OCI-M2 (cell line): ENCODE measurements around the gene SIAH2.

ENCODE experiments used
- DNase-seq: peaks from one replicate; lab custom pipeline; 2025; ENCODE audit not compliant: unreplicated experiment; lab: John Stamatoyannopoulos, UW

Gene SIAH2

DNA sequence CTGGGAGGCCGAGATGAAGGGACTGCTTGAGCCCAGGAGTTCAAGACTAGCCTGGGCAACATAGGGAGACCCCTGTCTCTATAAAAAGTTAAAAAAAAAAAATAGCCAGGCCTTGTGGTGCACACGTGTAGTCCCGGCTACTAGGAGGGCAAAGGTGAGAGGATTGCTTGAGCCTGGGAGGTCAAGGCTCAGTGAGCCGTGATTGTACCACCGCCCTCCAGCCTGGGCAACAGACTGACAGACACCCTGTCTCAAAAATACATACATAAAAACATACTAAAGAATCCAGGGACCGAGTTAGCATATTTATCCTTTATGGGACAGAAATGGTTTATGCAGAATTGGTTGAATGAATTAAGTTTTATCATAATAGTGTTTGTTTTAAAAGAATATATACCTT lies 13.7 kb downstream of the SIAH2 start:
- no peak for DNase-seq

DNA sequence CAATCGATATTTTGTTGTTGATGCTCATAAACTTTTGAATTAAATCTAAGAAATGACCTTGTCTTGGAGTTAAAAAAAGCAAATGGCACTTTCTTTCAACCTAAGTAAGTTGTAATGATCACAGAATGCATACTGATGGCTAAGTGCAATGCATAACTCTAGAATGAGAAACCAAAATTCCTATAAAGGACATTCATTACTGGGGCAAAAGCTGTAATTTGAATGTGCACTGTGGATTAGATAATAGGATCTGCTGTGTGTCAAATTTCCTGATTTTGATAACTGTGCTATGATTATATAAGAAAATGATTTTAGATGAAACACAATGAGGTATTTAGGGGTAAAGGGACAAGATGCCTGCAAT lies 14.3 kb downstream of the SIAH2 start:
- no peak for DNase-seq

GRCh38 chr3:150747886-150748683 lies 14.9 kb downstream of the SIAH2 start:
- DNase-seq = no peak

DNA sequence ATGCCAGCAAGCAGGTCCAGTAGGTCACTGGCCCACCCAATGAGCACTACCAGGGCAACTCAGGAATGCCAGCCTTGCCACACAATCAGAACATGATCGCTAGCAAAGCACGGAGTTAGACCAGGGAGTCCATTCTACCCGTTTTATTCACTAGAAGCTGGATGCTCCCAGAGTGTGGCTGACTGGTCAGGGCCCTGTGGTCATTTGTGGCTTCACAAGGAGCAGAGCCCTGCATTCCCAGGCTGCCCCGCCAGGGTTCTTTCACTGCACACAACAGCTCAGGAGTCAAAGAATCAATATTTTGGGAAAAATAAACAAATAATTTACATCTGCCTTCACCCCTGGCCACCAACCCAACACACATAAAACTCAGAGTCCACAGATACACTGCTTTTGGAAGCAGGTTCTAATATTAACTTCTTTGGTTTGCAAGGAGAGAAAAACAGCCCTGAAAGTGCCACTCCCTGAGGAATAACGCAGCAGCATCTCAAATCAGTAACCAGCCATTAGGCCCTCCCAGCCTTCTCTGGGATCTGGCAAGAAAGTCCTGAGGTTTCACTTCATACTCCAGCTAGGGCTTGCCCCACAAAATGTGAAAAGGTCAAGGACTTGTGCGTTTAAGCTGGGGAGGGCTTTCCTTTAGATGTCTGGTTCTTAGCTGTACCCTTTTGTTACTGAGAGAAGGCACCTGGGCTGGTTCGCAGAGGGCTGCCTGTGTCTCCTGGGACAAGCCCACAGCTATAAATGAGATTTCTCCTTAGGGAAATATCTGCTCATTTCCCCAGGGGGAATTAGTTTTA lies 16.0 kb downstream of the SIAH2 start:
- no peak for DNase-seq

- no peak for DNase-seq
These were observed 17.1 kb downstream of the SIAH2 start for GRCh38 chr3:150745832-150746231.

- DNase-seq = no peak
These were observed 18.1 kb downstream of the SIAH2 start for GRCh38 chr3:150744919-150745211.

GRCh38 chr3:150744041-150744918 lies 18.7 kb downstream of the SIAH2 start:
- DNase-seq = no peak

DNA sequence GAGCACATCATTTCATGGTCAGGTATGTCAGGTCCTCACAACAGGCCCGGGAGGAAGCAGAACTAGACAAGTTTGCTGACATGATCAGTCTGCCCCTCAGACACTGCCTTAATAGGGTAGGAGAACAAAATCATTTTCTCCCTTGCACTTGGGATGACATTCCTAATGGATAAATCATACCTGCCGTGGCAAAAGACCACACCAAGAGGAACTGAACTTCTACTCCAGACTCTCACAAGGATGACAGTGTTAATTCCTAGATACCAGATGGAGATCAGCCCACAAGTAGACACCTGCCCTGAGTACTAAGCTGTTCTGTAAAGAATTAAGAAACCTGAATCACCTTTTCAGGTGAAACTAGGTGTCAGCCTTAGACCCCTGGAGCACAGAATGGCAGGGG lies 19.5 kb downstream of the SIAH2 start:
- no peak for DNase-seq

- DNase-seq = no peak
These were observed 20.3 kb downstream of the SIAH2 start for GRCh38 chr3:150742679-150743078.

- DNase-seq = no peak
These were observed 20.8 kb downstream of the SIAH2 start for GRCh38 chr3:150742141-150742523.

DNA sequence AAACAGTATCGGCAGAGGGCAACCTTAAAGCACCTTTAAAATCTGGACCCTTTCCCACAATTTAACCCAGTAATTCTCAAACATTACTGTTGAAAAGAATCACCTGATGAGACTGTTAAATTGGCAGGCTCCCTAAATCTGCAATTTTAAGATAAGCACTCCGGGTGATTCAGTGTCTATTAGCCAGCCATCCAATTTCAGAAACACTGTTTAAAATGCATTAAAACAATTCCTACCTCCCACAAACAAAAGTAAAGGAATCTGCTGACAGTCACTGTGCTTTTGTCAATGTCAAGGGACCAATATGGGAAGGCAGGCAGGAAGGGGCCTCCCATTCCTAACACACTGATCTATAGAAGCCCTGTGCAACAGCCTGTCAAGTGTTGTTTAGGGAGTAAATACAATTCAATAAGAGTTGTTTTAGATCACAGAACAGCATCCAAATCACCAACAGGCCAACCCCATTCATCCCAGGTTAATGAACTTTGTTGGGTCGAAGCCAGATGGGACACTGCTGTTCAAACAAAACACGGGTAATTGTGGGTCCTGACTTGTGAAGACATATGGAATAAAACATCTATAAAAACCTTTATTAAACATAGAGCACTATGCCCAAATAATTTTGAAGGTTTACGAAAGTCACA lies 21.4 kb downstream of the SIAH2 start:
- no peak for DNase-seq

DNA sequence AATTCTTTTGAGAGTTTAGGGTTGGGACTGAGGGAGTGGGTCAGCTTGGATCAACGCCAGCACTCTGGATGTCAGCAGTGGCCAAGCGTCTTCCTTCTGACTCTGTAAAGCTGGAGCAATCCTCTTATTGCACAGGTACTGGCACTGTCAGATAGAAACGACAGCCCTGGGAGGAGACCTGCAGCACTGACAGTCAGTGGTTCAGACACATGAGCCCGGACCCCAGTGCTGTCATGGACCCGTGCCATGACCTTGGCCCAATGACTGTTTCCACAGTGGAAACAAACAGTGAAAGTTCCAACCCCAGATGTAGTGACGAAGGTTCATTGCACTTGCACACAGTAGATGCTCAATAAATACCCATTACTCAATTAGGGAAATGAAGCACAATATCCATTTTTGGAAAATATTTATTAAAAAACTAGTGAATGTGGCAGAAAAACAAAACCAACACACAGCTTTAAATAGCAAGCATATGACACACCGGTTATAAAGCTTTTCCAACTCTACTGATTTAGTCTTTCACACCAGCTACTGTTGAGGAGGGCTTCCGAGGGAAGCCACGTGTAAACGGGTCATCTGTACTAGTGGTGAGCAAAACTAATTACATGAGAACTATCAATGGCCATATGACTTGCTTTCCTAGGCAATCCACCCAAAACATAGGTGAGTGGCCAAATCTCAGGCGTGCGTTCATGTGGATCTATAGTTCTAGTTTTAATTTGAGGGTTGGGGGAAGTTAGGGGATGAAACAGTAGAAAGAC lies 22.1 kb downstream of the SIAH2 start:
- no peak for DNase-seq

GRCh38 chr3:150739877-150740645 lies 22.9 kb downstream of the SIAH2 start:
- DNase-seq = no peak

DNA sequence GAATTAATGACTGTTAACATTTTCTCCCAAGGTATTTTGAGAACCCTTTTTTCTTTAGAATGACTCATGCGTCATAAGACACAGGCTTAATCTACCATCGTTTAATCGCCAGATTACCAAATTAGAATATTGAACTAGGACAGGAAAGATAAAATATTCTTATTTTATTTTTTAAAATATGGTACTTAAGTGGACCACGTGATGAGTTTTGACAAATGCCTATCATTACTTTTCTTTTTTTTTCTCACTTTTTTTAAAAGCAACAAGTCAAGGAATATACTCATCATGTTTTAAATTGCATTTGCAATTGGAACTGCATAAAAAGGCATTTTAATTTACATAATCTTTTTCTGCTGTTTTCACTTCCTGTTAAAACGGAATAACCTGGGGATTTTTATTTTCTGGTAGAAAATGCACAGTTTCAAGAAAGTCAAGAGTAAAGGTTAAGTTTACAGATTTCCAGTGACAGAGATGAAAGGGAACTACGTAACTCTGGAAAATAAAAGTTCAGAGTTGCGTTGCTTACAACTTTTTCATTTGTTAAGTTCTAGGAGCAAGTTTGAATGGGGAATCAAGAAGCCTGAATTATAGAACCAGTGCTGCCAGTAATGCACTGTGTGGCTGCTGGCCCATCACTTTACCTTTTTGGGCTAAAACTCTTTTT lies 23.6 kb downstream of the SIAH2 start:
- DNase-seq = no peak

DNA sequence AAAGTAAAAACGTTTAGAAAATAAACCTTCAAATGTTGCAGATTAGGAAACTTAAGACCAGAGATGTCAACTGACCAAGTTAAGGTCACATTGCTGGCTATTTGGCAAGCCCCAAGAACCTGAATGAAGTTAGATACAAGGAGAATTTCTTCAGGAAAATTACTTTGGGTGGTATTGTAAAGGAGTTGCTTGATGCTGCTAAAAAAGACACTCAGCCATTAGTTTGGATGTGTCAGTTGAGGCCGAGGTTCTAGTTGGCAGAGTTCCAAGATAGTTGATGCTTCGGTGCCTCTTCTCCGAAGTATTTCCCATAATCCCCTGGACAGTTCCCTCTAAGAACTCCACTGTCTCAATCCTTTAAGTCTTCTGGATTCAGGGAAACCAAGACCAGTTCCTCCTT lies 24.3 kb downstream of the SIAH2 start:
- DNase-seq = no peak

DNA sequence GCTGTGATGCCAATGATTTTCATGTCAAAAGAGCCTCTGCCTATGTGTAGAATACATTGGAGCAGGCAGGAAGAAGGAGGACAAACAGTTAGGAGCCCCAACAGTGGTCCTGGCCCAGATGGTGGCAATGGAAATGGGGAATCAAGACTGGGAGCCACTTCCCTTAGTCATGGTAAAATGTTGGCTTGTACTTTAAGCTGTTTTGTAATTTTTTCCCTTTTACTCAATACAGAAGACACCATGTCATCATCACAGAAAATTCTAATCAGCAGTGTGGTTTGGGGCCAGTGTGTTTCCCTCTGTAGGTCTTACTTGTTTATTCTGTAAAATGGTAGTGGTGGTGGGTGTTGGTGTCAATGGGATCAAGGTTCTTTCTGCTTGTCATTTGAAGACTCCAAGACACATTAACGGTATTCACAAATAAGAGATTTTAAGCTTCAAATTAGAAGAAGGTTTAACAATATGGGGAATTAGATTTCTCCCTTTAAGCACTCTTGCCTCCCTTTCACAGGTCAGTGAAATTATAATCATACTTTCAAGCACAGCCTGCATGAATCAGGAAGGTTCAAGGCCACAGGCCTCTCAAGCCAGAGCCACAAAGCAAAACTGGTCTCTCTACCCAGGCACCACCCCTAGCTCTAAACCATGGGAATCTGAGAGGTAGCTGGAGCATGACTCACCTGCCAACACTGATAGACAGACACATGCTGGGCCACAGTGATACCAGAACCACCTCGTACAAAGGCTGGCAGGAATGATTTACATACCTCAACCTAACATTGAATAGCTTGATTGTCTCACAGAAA lies 24.9 kb downstream of the SIAH2 start:
- DNase-seq = no peak

DNA sequence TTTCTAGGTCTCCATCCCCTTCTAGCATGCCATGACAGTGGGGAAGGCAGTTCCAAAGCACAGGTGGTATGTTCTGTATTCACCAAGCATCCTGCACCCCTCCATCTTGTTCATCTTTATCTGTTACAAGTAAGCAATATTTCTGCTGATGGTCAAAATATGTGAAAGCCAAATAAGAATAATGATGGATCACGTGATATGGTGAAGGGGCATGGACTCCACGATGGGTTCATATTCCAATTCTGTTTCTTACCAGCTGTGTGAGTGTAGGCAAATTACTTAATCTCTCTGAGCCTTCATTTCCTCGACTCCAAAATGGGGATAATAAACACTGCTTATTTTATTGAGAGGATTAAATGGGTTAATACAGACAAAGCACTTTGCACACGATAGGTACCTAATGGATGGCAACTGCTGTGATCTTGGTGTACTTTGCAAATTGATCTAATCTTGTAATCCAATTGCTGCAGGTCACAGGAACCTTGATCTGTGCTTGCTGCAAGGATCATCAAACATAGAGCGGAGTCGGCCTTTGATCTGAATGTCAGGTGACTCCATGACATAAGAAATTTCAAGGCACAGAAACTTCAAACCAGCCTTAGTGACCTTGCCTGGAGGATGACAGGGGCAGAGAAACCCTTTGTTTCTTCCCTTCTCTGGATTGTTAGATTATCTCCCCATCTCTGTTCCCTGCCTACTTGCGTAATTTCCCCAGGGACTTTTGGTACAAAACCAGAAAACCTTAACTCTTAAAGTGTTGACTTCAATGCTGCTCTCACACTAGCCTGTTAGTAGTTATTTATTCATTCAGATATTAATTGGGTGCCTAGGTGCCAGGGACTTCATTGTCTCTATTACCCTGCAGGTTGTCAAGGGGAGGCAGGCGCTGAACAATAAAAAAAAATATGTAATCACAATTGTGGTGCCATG lies 25.8 kb downstream of the SIAH2 start:
- no peak for DNase-seq
